HS-5 (cell line): ENCODE data around the gene TRAM2.

ENCODE experiments used
- DNase-seq: peaks from one replicate; pipeline ENCODE4 v3.0.0-alpha.2; 2012; ENCODE audit warnings: low read depth

TRAM2 gene

GRCh38 chr6:52530351-52530750, 46.5 kb downstream of the TRAM2 start:
- no peak for DNase-seq

GRCh38 chr6:52529311-52529710, 47.5 kb downstream of the TRAM2 start:
- no peak for DNase-seq

GRCh38 chr6:52527436-52527835, 49.4 kb downstream of the TRAM2 start:
- DNase-seq = no peak

- DNase-seq = no peak
Observed at GRCh38 chr6:52526634-52527033, 50.2 kb downstream of the TRAM2 start.

- DNase-seq = no peak
Observed at GRCh38 chr6:52524918-52525317, 51.9 kb downstream of the TRAM2 start.

GRCh38 chr6:52523378-52524142, 53.3 kb downstream of the TRAM2 start:
- DNase-seq = no peak

- no peak for DNase-seq
Observed at GRCh38 chr6:52522655-52523054, 54.2 kb downstream of the TRAM2 start.

GRCh38 chr6:52522151-52522626, 54.7 kb downstream of the TRAM2 start:
- peak; percentile 77 for DNase-seq

GRCh38 chr6:52519618-52520017, 57.2 kb downstream of the TRAM2 start:
- no peak for DNase-seq

- DNase-seq = no peak
Observed at GRCh38 chr6:52518279-52518945, 58.4 kb downstream of the TRAM2 start.

GRCh38 chr6:52517502-52518278, 59.2 kb downstream of the TRAM2 start:
- DNase-seq = peak; percentile 94

GRCh38 chr6:52516943-52517342, 59.9 kb downstream of the TRAM2 start:
- no peak for DNase-seq

- no peak for DNase-seq
Observed at GRCh38 chr6:52516269-52516668, 60.6 kb downstream of the TRAM2 start.

GRCh38 chr6:52515219-52515960, 61.5 kb downstream of the TRAM2 start:
- DNase-seq = no peak

- peak; percentile 76 for DNase-seq
Observed at GRCh38 chr6:52514514-52514913, 62.3 kb downstream of the TRAM2 start.

- DNase-seq = no peak
Observed at GRCh38 chr6:52513896-52514295, 63.0 kb downstream of the TRAM2 start.

- no peak for DNase-seq
Observed at GRCh38 chr6:52513464-52513863, 63.4 kb downstream of the TRAM2 start.

- DNase-seq = peak; percentile 53
Observed at GRCh38 chr6:52512199-52512598, 64.7 kb downstream of the TRAM2 start.

- DNase-seq = peak; percentile 55
Observed at GRCh38 chr6:52511572-52512151, 65.2 kb downstream of the TRAM2 start.

- no peak for DNase-seq
Observed at GRCh38 chr6:52511163-52511562, 65.7 kb downstream of the TRAM2 start.

GRCh38 chr6:52510213-52510562, 66.7 kb downstream of the TRAM2 start:
- no peak for DNase-seq
